K562 (cell line): ENCODE results near the gene IPO9. TPM values are rescaled to one million over a fixed set of nuclear protein-coding genes. Genes with fewer than 3 reads are reported as not detected.

Source experiments
- HBP1 ChIP-seq: fragments of 450-650 bp; formaldehyde crosslinking; IDR thresholded peaks from 2 replicates; pipeline ENCODE4 v1.4.0; 2022; ENCODE audit warnings: missing genetic modification characterization
- KLF6 ChIP-seq: fragments of 250-450 bp; sonication (Bioruptor Pico); IDR thresholded peaks from 2 replicates; pipeline ENCODE4 v1.4.0; 2020; ENCODE audit warnings: mild to moderate bottlenecking, moderate library complexity, borderline replicate concordance
- NR4A1 ChIP-seq, 2 experiments: fragments of 250-450 bp in 1 of 2; fragments of 450-650 bp in 1 of 2; sonication (Bioruptor Pico) in 1 of 2; IDR thresholded peaks; 2 replicates each; pipeline versions ENCODE4 v1.4.0 to v1.6.1; 2016 to 2020; ENCODE audit warnings: mild to moderate bottlenecking in 2 of 2, missing compliant biosample characterization in 1 of 2, missing genetic modification characterization in 1 of 2, moderate library complexity in 1 of 2
- PTTG1 ChIP-seq: fragments of 450-650 bp; IDR thresholded peaks from 2 replicates; pipeline ENCODE4 v1.6.1; 2016; ENCODE audit warnings: low read depth, mild to moderate bottlenecking, missing genetic modification characterization, missing compliant biosample characterization
- SMAD4 ChIP-seq: fragments of 250-450 bp; sonication (Bioruptor Pico); conservative IDR thresholded peaks from 2 replicates; pipeline ENCODE4 v1.8.0; 2021; ENCODE audit warnings: inconsistent platforms, mild to moderate bottlenecking, moderate library complexity
- SRSF9 ChIP-seq: fragments of 200-400 bp; formaldehyde crosslinking; IDR thresholded peaks from 2 replicates; pipeline ENCODE4 v1.6.1; 2017; ENCODE audit warnings: low read depth, low read length, borderline replicate concordance
- TCF3 ChIP-seq: sonication (generic); formaldehyde crosslinking; IDR thresholded peaks from 2 replicates; pipeline ENCODE4 v1.4.0; 2020; ENCODE audit warnings: mild to moderate bottlenecking, missing genetic modification reagents
- ZBTB2 ChIP-seq: fragments of 450-650 bp; IDR thresholded peaks from 2 replicates; pipeline ENCODE4 v1.6.1; 2016; ENCODE audit warnings: antibody characterized with exemption
- ZNF398 ChIP-seq: fragments of 250-450 bp; sonication (Bioruptor Pico); IDR thresholded peaks from 2 replicates; pipeline ENCODE4 v1.8.0; 2021; ENCODE audit warnings: moderate library complexity, mild to moderate bottlenecking, inconsistent platforms
- polyA plus RNA-seq, 8 experiments: library from polyadenylated mRNA; depleted of rRNA in 4 of 8; stranded (reverse) in 5 of 8; unstranded in 3 of 8; fragments of >200 nt; fragmentation: Nextera tagmentation in 2 of 8; fragmentation: Illumina TruSeq in 1 of 8; extraction: Ambion mirVana in 2 of 8; extraction: Trizol in 1 of 8; gene quantifications; 2 replicates each; pipeline versions ENCODE4 v1.2.1 to v1.2.3, GENCODE V29; 2011 to 2014; ENCODE audit warnings: inconsistent platforms in 1 of 8, missing spikeins in 1 of 8
- total RNA-seq, 7 experiments: library from RNA; depleted of rRNA in 6 of 7; stranded (reverse); fragments of >200 nt in 6 of 7; fragmentation: Illumina TruSeq in 2 of 7; extraction: Trizol in 2 of 7; gene quantifications; 2 replicates each; pipeline versions ENCODE4 v1.2.1 to v1.2.3, GENCODE V29; 2011 to 2021; ENCODE audit warnings: low replicate concordance in 1 of 7

Gene IPO9
- total and polyA plus RNA-seq, 9 of the 15 experiments (the other 6 are each of a cell fraction or from before 2014, with no cell fraction given): 27.9 to 78.6 (median 43.9) TPM

- no peak for TF ChIP-seq ZBTB2
- TF ChIP-seq NR4A1 (CRISPR knock-in tag; IDR thresholded peaks at IDR 0.05): no peak
- no peak for TF ChIP-seq NR4A1 (tag; IDR thresholded peaks at IDR 0.05)
- no peak for TF ChIP-seq KLF6 (CRISPR knock-in tag)
- no peak for TF ChIP-seq HBP1 (CRISPR knock-in tag)
- TF ChIP-seq TCF3 (CRISPR knock-in tag): no peak
- no peak for TF ChIP-seq ZNF398 (CRISPR knock-in tag)
- TF ChIP-seq SMAD4 (CRISPR knock-in tag): no peak
- no peak for TF ChIP-seq SRSF9
- TF ChIP-seq PTTG1: no peak
These were observed 20.6 kb downstream of the IPO9 start (continued) for GRCh38 chr1:201849372-201850052.
